Occipital lobe (tissue), 3 donors: ENCODE results near the gene TBC1D3C. TPM values are rescaled to one million over a fixed set of nuclear protein-coding genes. Genes with fewer than 3 reads are reported as not detected.
"Not testable (repeated sequence)": the region's sequence is repeated elsewhere in the genome, so short reads cannot be mapped to it uniquely, and the experiment has no call there.

Source experiments
- DNase-seq: peaks from one replicate; lab custom pipeline; 2025; lab: John Stamatoyannopoulos, UW
- small RNA-seq: library from RNA; depleted of rRNA; stranded (forward); fragments of <200 nt; gene quantifications from one replicate; pipeline ENCODE3, GENCODE V24; 2014
- total RNA-seq: library from RNA; depleted of rRNA; stranded (reverse); fragments of >200 nt; gene quantifications from one replicate; pipeline ENCODE4 v1.2.3, GENCODE V29; 2014

The TBC1D3C gene
- not detected for total RNA-seq

GRCh38 chr17:38068534-38068933 lies at the start of gene TBC1D3C:
Gene TBC1D3C (minus strand): TSS chr17:38068634. CDS start chr17:38067066, 1,568 bp downstream.
- DNase-seq = not testable (repeated sequence)

DNA sequence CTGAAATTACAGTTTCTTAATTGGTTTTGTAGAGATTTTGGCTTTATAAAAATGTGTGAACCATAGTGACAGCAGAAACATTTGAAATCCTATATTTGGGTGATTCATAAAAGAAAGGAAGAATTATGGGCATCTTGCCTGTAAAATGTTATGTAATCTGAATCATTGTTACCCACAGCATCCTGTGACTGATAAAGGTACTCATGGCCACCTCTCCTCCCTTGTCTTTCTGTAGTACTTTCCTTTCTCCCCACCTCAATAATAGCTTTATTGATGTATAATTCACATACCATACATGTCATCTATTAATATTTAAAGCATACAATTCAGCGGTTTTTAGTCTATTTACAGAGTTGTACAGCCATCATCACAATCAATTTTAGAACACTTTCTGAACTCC lies 30.8 kb upstream of the TBC1D3C start:
- not testable (repeated sequence) for DNase-seq

DNA sequence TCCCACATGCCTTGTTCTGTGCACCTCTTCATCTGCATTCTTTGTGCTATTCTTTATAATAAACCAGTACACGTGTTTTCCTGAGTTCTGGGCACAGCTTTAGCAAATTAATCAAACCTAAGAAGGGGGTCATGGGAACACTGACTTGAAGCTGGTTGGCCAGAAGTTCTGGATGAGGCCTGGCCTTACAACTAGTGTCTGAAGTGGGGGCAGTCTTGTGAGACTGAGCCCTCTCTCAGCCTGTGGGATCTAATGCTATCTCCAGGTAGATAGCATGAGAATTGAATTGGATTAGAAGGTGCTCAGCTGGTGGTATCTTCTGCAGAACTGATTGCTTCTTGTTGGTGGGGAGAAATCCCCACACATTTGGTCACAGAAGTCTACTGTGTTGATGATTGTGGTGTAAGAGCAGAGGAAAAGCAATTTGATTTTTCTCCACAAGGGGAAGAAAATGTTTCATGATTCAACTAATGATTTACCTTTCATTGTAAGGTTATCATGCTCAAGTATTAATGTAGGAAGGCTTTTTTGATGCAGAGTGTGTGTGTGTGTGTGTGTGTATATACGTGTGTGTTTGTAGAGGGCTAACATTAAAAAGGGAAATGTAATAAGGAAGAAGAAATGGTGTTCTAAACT lies 25.7 kb upstream of the TBC1D3C start:
- not testable (repeated sequence) for DNase-seq

DNA sequence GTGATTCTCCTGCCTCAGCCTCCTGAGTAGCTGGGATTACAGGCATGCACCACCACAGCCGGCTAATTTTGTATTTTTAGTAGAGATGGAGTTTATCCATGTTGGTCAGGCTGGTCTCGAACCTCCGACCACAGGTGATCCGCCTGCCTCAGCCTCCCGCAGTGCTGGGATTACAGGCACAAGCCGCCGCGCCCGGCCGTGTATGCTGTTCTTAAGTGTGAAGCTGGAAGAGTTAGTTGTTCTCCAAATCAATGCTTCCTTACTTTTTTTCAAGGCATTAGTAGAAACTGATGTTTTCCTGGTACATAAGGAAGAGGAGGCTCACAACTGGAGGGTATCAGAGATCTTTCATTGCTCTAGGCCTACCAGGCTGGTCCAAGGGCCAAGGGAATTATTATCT lies 19.7 kb upstream of the TBC1D3C start:
- DNase-seq = not testable (repeated sequence)

DNA sequence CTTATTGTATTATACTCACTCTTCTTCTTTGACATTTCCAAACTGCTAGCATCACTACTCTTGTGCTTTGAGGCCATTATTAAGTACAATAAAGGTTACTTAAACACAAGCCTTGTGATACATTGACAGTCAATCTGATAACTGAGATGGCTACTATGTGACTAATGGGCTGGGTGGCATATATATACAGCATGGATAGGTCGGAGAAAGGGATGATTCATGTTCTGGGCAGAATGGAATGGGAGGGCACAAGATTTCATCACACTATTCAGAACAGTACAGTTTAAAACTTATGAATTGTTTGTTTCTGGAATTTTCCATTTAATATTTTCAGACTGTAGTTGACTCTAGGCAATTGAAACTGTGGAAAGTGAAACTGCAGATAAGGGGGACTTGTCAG lies 18.9 kb upstream of the TBC1D3C start:
- DNase-seq = not testable (repeated sequence)

Small RNAs within 50 kb of the gene (small RNA-seq; reads per million reads assigned to genes)
- not detected for gene RF00019

Other genes starting within 250 kb of the TBC1D3C start
- not detected for gene TBC1D3K, start 144.2 kb downstream of the TBC1D3C start, total RNA-seq
- gene TBC1D3L, start 79.6 kb downstream of the TBC1D3C start, total RNA-seq = 0.78 TPM
- 1.6 TPM for gene TBC1D3D, start 64.7 kb downstream of the TBC1D3C start, total RNA-seq
- gene TBC1D3E, start 59.3 kb upstream of the TBC1D3C start, total RNA-seq = not detected
- gene TBC1D3, start 123.9 kb upstream of the TBC1D3C start, total RNA-seq = not detected
- 33.8 TPM for gene MRPL45, start 228.5 kb upstream of the TBC1D3C start, total RNA-seq